HG03342 (cell line): ENCODE measurements around the gene DDX54.

Experiments used
- ATAC-seq: cut with Tn5 transposase; IDR thresholded peaks from one replicate; pipeline ENCODE4 v1.9.1; 2021; ENCODE audit warnings: mild to moderate bottlenecking, moderate library complexity; ENCODE audit not compliant: unreplicated experiment

DDX54 gene

DNA sequence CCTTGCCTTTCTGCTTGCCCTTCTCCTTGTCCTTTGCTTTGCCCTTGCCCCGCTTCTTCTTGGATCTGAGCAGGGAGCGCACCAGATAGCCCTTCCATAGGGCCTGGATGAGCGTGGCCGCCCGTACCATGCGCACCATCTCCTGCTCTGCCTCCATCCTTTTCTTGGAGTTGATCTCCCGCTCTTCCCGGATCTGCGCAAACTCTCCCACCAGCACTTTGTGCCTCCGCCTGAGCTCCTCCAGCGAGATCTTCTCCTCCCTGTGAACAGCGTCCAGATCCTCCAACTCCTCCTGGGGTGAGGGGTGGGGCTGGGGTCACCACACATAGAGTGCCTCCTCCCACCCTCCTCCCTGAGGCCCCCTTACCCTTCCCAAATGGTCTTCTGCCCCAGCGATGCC, 10.3 kb upstream of the DDX54 start:
- no peak for ATAC-seq

DNA sequence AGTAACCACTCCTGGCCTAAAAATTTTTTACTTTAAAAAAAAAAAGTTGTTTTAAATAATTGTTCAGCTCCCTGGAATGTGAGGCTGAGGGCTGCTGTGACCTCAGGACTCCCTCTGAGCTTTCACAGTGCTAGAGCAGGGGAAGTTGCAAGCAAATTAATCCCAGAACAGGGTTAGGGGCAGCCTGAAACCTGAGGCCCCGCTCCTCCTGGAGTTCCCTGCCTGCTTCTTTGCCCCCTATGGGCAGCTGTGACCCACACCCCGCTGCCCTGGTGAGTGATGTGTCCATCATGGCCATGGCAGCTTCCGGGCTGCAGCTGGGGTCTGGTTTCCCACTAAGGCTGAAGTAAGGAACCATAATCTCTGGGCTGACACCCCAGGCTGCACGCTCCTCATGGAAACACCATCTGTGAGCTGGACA, 9.7 kb upstream of the DDX54 start:
- no peak for ATAC-seq

DNA sequence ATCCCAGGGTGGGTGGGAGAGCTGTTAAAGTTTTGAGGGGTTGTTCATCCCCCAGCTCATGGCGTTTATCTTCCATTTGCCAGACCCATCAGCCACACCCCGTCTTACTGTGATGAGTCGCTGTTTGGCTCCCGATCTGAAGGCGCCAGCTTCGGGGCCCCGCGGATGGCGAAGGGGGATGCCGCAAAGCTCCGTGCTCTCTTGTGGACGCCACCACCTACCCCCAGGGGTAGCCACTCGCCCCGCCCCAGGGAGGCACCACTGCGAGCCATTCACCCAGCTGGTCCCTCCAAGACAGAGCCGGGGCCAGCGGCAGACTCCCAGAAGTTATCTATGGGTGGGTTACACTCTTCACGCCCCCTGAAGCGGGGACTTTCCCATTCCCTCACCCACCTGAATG, 5.9 kb upstream of the DDX54 start:
- ATAC-seq = no peak

DNA sequence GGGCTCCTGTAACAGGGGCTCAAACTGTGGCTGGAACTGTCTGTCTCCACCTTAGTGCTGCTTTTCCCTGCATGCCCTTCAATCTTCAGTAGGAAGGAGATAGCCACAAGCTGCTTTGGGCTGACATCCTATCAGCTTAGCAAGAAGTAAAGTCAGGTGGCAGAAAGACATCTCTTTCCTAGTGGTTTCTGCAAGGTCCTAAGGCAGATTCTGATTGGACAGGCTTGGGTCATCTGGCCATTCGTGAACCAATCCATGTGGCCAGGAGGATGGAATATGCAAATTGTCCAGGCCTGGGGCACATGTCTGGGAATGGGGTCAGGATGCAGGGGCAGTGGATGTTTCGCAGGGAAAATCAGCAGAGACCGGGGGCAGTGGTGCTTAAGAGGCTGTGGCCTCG, 5.5 kb upstream of the DDX54 start:
- ATAC-seq = no peak

DNA sequence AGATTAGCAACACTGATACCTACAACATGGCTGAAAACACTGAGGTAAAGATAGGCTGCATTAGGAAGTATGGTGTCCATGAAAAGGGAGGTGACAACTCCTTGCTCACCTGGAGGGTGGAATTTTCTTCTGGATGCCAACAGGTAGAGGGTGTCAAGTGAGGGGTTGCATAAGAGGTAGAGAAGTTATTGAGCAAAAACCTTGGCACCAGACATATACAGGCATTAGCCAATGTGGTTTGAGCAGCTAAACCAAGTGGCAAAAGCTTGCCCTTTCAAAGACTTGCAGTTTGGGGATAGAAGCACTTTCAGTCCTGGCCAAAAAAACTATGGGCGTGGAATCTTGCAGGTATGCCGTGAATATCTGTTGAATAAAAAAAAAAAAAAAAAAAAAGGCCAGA, 4.1 kb upstream of the DDX54 start:
- ATAC-seq = no peak

DNA sequence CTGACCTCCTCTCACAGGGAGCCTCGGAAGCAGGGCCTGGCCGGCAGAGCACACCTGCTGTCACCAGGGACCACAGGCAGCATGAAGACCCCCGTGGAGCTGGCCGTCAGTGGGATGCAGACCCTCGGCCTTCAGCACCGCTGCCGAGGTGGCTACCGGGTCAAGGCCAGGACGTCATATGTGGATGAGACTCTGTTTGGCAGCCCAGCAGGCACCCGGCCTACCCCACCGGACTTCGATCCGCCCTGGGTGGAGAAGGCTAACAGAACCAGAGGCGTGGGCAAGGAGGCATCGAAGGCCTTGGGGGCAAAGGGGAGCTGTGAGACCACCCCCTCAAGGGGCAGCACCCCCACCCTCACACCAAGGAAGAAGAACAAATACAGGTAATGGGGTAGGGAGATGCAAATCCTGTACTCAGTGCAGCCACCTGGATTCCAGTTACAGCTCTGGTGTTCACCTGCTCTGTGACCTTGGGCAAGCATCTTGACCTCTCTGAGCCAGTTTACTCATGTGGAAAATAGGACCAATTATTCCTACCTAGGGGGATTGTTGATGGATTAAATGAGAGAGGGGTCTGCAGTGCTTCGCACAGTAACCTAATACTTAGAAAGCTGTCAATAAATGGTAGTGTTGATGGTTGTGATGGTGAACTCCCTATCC, 1.5 kb upstream of the DDX54 start:
- ATAC-seq = no peak

DNA sequence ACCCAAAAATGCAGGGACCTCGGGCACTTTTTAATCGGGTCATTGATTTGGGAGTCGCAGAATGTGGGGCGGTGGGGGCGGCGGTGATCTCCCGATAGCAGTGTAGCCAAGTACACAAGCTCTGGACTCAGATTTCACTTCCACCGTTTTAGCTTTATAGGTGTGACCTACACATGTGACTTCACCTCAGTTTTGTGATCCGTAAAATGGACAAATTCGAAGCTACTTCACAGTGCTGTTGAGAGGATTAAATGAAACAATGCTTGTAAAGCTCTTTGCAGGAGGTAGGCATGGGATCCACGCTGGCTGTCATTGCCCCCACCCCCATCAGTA, 721 bp upstream of the DDX54 start:
- peak; percentile 2 for ATAC-seq

DNA sequence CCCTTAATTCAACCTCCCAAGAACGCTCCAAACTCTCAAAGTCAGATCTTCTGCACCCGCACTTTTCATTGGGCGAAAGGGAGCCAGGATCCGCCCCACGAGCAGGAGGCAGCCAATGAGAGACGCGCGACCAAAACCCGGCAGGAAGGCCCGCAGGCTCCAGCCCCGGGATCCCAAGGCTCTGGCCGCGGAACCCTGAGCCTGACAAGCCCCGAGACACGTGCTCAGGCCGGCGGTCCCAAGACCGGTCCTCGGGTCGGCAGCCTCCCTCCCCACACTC, 438 bp downstream of the DDX54 start:
- peak; percentile 75 for ATAC-seq

DNA sequence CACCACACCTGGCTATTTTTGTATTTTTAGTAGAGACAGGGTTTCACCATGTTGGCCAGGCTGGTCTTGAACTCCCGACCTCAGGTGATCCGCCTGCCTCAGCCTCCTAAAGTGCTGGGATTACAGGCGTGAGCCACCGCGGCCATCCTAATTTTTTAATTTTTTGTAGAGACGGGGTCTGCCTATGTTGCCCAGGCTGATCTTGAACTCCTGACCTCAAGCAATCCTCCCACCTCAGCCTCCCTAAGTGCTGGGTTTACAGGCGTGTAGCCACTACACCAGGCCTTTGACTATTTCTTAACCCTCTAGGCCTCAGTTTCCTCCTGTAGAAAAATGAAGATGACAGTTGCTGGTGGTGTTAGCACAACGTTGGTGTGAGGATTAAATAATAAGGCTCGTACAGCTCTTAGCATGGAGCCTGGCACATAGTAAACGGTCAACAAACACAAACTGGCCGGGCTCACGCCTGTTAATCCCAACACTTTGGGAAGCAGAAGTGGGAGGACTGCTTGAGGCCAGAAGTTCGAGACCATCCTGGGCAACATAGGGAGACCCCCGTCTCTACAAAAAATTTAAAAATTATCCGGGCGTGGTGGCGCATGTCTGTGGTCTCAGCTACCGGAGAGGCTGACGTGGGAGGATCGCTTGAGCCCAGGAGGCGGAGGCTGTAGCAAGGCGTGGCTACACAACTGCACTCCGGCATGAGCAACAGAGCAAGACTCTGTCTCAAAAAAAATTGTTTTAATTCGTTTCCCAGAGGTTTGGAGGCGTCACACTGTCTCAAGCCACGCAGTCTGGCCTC, 979 bp downstream of the DDX54 start:
- ATAC-seq = peak; percentile 54

DNA sequence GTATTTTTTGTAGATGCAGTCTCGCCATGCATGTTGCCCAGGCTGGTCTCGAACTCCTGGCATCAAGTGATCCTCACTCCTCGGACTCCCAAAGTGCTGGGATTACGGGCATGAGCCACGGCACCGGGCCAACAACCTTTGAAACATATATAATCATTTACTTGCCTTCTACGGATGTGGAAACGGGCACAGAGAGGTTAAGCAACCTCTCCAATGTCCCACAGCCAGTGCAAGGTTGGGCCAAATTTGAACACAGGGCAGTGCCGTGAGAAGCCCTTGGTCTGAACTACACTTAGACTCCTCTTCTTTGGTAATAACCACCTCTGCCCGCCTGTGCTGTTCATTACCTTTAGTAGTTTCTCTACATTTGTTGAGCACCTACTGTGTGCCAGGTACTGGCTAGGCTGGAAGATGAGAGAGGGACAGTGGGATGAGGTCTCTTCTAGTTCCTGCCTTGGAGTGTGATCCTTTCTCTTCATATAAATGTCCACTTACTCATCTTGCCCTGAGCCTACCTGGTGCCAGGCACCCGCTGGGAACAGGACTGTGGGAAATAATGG, 2.2 kb downstream of the DDX54 start:
- ATAC-seq = no peak

DNA sequence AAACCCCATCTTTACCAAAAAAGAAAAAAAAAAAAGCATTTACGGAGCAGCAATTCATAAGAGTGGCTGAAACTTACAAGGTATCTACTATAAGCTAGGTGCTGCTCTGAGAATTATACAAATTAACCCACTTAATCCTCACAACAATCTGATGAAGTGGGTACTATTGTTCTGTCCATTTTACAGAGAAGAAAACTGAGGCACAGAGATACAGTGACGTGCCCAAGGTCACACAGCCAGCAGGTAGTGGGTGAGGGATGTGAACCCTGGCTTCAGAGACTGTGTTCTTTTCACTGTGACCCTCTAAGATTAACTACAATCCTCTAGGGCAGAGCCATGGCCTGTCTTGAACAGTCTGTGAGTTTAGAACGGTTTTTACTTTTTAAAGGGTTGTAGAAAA, 3.3 kb downstream of the DDX54 start:
- no peak for ATAC-seq

DNA sequence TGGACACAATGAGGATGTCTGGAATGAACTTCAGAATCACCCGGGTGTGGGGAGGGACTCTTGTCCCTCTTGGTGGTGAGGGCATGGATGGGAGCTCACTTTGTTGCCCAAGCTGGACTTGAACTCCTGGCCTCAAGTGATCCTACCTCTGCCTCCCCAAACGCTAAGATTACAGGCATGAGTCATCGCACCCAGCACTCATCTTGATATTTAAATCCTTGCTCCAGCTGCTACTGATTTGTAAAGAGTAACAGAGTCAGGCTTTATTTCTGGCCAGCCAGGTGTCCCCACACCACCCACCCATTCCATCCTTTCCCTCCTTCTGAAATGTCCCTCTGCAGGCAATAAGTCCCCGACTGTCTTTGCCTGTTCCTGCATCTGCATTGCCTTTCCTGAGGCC, 4.9 kb downstream of the DDX54 start:
- ATAC-seq = no peak

DNA sequence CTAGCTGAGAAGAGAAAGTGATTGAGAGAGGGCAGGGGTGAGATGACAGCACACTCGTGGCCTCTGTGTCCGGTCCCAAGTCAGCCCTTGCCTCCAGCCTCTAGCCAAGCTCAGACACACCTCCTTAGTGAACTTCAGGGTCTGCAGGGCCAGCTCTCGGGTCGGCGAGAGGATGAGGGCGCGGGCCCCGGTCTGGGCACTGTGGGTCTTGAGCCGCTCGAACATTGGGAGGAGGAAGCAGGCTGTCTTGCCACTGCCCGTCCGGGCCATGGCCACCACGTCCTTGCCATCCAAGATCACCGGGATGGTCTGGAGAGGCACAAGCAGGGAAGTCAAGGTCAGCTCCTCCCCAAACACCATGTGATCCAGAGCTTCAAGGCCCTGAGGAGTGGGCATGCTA, 6.3 kb downstream of the DDX54 start:
- ATAC-seq = no peak

DNA sequence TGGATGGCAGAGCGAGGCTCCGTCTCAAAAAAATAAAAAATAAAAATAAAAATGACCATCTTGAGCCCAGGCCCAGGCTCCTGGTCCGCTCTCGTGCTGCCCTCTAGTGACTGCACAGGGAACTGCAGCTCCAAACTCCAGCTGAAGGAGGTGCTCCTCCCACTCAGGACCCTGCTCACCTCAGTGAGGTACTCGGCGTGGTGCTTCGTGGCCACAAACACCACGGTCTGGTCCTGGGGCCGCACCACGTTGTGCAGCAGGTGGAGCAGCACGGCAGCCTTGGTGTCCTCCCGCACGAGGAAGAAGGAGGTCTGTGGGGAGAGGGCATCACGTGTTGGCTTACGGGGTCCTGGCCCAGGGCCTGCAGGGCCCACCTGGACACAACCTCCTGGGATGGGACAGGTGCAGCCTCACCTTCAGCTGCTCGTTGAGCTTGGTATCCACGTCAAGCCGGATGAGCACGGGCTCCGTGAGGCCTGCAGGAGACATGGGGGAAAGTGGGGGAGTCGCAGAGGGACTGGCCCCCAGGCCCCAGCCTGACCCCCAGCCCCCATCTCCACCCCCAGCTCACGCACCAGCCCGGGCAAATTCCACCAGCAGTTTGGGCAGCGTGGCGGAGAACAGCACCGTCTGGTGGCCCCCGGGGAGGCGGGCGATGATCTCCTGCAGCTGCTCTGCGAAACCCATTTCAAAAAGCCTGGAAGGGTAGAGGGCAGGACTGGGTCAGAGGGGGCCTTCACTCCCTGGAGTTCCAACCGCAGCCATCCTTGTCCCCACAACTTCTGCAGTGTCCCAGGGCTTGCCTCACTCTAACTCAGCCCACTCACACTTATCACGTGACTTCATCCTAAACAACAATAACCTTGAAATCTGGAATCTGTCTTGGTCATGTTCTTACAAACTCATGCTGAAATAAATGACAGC, 10.6 kb downstream of the DDX54 start:
- no peak for ATAC-seq

DNA sequence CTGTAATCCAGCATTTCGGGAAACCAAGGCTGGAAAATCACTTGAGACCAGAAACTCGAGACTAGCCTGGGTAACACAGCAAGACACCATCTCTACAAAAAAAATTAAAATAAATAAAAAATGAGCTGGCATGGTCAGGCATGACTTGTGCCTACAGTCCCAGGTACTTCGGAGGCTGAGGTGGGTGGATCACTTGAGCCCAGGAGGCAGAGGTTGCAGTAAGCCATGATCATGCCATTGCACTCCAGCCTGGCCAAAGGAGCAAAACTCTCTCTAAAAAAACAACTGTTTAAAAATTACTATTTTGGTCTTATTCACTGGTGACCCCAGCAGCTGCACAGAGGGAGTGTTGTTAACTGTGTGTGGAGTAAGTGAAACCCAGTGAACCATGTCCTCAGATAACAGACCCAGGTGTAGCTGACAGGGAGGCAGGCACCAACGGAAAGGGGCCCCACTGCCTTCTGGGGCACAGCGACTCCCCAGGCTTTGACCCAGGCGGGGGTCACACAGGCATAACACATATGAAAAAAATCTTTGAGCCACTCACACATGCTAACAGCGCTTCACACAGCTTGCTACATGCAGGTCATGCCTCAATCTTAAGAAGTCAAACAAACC, 12.1 kb downstream of the DDX54 start:
- peak; percentile 70 for ATAC-seq

DNA sequence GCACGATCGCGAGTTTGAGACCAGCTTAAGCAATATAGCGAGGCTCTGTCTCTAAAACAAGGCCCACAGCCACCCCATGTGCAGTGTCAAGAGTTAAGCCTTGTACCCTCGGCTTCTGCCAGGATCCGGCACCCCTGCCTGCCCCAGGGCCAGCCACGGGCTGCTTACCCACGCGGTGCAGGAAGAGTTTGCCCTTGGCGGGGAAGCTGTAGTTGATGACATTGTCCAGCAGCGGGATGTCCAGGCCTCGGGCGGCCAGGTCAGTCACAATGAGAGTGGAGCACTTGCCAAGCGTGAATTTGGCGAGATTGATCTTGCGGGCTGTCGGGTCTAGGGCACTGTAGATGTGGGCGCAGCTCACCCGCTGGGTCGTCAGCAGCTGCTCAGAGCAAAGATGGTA, 13.1 kb downstream of the DDX54 start:
- no peak for ATAC-seq

DNA sequence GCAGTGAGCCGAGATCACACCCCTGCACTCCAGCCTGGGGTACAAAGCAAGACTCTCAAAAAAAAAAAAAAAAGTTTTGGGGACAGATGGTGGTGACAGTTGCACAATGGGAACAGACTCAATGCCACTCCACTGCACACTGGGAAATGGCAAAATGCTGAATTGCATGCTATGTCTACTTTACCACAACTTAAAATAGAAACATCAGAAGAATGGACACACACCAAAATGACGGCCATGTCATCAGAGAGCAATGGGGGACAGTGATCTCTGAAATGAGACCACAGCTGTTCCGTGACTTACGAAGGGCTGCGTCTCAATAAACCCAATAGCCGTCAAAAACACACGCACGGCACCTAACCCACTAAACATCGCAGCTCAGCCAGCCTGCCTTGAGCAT, 13.7 kb downstream of the DDX54 start:
- ATAC-seq = no peak

DNA sequence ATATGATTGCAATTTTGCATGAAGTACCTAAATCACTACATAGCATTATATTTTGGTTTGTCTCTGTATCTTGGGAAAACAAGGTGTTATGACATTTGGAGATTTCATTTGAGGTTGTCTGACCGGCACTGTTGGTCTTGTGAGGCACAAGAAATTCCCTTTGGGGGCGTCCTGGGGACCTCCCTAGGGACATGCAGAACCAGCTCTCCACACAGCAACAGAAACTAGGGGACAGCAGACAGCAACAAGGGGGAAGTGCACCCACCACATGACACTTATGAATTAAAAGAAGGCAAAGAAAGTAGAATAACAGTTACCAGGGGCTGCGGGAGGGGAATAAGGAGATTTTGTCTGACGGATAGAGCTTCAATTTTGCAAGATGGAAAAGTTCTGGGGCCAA, 14.4 kb downstream of the DDX54 start:
- ATAC-seq = no peak

DNA sequence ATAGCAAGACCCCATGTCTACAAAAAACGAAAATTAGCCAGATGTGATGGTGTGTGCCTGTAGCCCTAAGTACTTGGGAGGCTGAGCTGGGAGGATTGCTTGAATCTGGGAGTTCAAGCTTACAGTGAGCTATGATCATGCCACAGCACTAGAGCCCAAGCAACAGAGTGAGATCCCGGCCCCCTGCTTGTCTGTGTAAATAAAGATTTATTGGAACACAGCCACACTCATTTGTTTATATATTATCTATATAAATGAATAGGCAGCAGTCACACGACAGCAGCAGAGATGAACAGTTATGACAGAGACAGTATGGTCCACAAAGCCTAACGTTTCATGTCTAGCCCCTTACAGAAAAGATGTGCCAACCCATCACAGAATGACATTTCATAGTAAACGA, 14.8 kb downstream of the DDX54 start:
- no peak for ATAC-seq

DNA sequence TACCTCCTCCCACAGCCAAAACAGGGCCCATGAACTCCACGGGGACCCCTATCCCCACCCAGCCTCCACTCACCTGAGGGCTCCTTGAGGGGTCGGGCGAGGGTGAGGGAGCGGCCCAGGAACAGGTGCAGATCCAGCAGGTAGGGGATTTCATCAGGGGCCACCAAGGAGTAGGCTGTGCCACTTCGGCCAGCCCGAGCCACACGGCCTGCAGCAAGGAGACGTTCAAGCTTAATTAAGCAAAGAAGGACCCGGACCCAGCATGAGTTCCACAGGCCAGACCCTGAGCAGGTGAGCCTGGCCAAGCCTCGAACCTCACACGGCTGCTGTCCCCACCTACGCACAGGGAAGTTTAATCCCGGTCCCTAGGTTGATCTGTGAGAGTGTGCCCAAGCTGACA, 15.6 kb downstream of the DDX54 start:
- ATAC-seq = no peak

DNA sequence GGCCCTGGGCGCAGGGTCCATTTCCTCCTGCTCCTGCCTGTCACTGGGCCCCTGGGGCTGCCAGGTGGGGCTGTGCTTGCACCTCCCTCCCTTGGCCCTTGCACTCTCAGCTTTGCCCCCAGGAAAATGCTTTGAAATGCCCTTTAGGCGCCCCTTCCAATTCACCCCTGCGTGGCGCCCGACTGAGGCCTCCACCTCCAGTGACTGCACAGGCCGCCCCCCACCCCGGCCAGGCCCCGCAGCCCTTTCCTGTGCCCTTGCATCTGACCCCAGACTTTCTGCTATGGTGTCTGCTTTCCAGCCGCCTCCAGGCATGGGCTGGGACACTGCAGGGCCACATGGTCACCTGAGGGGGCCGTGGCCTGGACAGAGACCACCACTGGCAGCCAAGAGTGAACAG, 17.4 kb downstream of the DDX54 start:
- ATAC-seq = no peak
